T-helper 17 cell (primary cell): ENCODE measurements around the gene DENND6B. TPM values are rescaled to one million over a fixed set of nuclear protein-coding genes. Genes with fewer than 3 reads are reported as not detected.
"Not testable (repeated sequence)": the region's sequence is repeated elsewhere in the genome, so short reads cannot be mapped to it uniquely, and the experiment has no call there.

Experiments
- ATAC-seq: fragments of 150-1000 bp; cut with Tn5 transposase; 2 replicates; pipeline ENCODE4 v1.10.0; 2021; ENCODE audit warnings: mild to moderate bottlenecking, moderate library complexity
- DNase-seq, 3 donors: peaks; one replicate each; pipeline versions ENCODE4 v3.0.0 to v3.0.0-alpha.2; 2020 to 2021
- H3K9me3 ChIP-seq: one replicate; pipeline ENCODE4 v1.7.0; 2013; ENCODE audit warnings: low read length, mild to moderate bottlenecking; ENCODE audit not compliant: control insufficient read depth, poor library complexity, severe bottlenecking
- H3K27ac Mint-ChIP-seq: one replicate; pipeline ENCODE4 v1.8.0; 2022; ENCODE audit warnings: mild to moderate bottlenecking, moderate library complexity, mixed read lengths
- H3K27me3 Mint-ChIP-seq: one replicate; pipeline ENCODE4 v1.8.0; 2022; ENCODE audit warnings: mixed read lengths
- H3K36me3 Mint-ChIP-seq: one replicate; pipeline ENCODE4 v1.8.0; 2022; ENCODE audit warnings: low read depth, mixed read lengths
- H3K4me1 Mint-ChIP-seq: one replicate; pipeline ENCODE4 v1.8.0; 2022; ENCODE audit warnings: mild to moderate bottlenecking, mixed read lengths
- H3K4me3 Mint-ChIP-seq: one replicate; pipeline ENCODE4 v1.8.0; 2022; ENCODE audit warnings: mild to moderate bottlenecking, moderate library complexity, mixed read lengths
- total RNA-seq, 4 donors: library from RNA in 2 of 4; stranded (reverse) in 2 of 4; gene quantifications; one replicate each; pipeline ENCODE4 v1.2.3 and lab custom pipeline; 2022 to 2026

Gene DENND6B
- total RNA-seq, 2 donors from 2014 or later, result 1.8 to 2.2 TPM

- H3K27ac Mint-ChIP-seq, result no peak overlapping the region
- peaks cover 2% of the 10 kb centered on the region for H3K4me1 Mint-ChIP-seq
- no peaks in the 10 kb centered on the region for H3K36me3 Mint-ChIP-seq
- no peak overlapping the region for H3K4me3 Mint-ChIP-seq
- H3K9me3 ChIP-seq, result no peaks in the 10 kb centered on the region
- H3K27me3 Mint-ChIP-seq, result no peaks in the 10 kb centered on the region
- DNase-seq, result no peak
- no peak for ATAC-seq
These were observed 46.6 kb downstream of the DENND6B start for GRCh38 chr22:50280022-50280707.

GRCh38 chr22:50278956-50279619 lies 47.7 kb downstream of the DENND6B start:
- H3K27ac Mint-ChIP-seq, result no peak overlapping the region
- ATAC-seq (no peak), DNase-seq (no peak)
- H3K9me3 ChIP-seq, result no peaks in the 10 kb centered on the region
- peaks cover 2% of the 10 kb centered on the region for H3K4me1 Mint-ChIP-seq
- H3K4me3 Mint-ChIP-seq, result no peak overlapping the region
- H3K36me3 Mint-ChIP-seq, result no peaks in the 10 kb centered on the region
- H3K27me3 Mint-ChIP-seq, result no peaks in the 10 kb centered on the region

GRCh38 chr22:50278461-50278860 lies 48.4 kb downstream of the DENND6B start:
- no peaks in the 10 kb centered on the region for H3K9me3 ChIP-seq
- Mint-ChIP-seq H3K36me3 (no peaks in the 10 kb centered on the region), H3K4me1 (peaks cover 5% of the 10 kb centered on the region), H3K4me3 (no peak overlapping the region), H3K27me3 (no peaks in the 10 kb centered on the region), H3K27ac (no peak overlapping the region)
- ATAC-seq (no peak), DNase-seq (no peak)

GRCh38 chr22:50277761-50278160 lies 49.1 kb downstream of the DENND6B start:
- H3K27me3 Mint-ChIP-seq, result no peaks in the 10 kb centered on the region
- no peak for DNase-seq
- H3K4me3 Mint-ChIP-seq, result no peak overlapping the region
- H3K4me1 Mint-ChIP-seq, result peaks cover 5% of the 10 kb centered on the region
- no peak for ATAC-seq
- no peak overlapping the region for H3K27ac Mint-ChIP-seq
- H3K36me3 Mint-ChIP-seq, result no peaks in the 10 kb centered on the region
- H3K9me3 ChIP-seq, result no peaks in the 10 kb centered on the region

- H3K9me3 ChIP-seq, result no peaks in the 10 kb centered on the region
- H3K4me3 Mint-ChIP-seq, result no peak overlapping the region
- H3K27ac Mint-ChIP-seq, result no peak overlapping the region
- no peaks in the 10 kb centered on the region for H3K36me3 Mint-ChIP-seq
- peaks cover 5% of the 10 kb centered on the region for H3K4me1 Mint-ChIP-seq
- peak; percentile 82 for ATAC-seq
- DNase-seq, result peak; percentile 47 to 63 (median 56)
- no peaks in the 10 kb centered on the region for H3K27me3 Mint-ChIP-seq
These were observed 50.7 kb downstream of the DENND6B start for GRCh38 chr22:50276143-50276542.

- ATAC-seq (no peak), DNase-seq (no peak)
- H3K36me3 Mint-ChIP-seq, result no peaks in the 10 kb centered on the region
- peaks cover 5% of the 10 kb centered on the region for H3K4me1 Mint-ChIP-seq
- H3K27ac Mint-ChIP-seq, result no peak overlapping the region
- no peaks in the 10 kb centered on the region for H3K27me3 Mint-ChIP-seq
- no peak overlapping the region for H3K4me3 Mint-ChIP-seq
- H3K9me3 ChIP-seq, result no peaks in the 10 kb centered on the region
These were observed 51.4 kb downstream of the DENND6B start for GRCh38 chr22:50275181-50276055.

GRCh38 chr22:50274771-50275170 lies 52.0 kb downstream of the DENND6B start:
- Mint-ChIP-seq H3K4me3 (no peak overlapping the region), H3K27me3 (no peaks in the 10 kb centered on the region), H3K4me1 (peaks cover 5% of the 10 kb centered on the region), H3K36me3 (no peaks in the 10 kb centered on the region), H3K27ac (no peak overlapping the region)
- ATAC-seq, result no peak
- no peaks in the 10 kb centered on the region for H3K9me3 ChIP-seq
- DNase-seq, result no peak

- Mint-ChIP-seq H3K4me1 (peaks cover 5% of the 10 kb centered on the region), H3K27me3 (no peaks in the 10 kb centered on the region), H3K4me3 (peak overlapping the region; percentile 75), H3K36me3 (no peaks in the 10 kb centered on the region), H3K27ac (no peak overlapping the region)
- DNase-seq (no peak), ATAC-seq (no peak)
- no peaks in the 10 kb centered on the region for H3K9me3 ChIP-seq
These were observed 52.5 kb downstream of the DENND6B start for GRCh38 chr22:50274311-50274710.

- ATAC-seq, H3K27ac Mint-ChIP-seq, H3K4me1 Mint-ChIP-seq, H3K9me3 ChIP-seq, H3K27me3 Mint-ChIP-seq, H3K36me3 Mint-ChIP-seq, DNase-seq: not testable (repeated sequence)
- H3K4me3 Mint-ChIP-seq, result peak overlapping the region; percentile 75
These were observed 53.0 kb downstream of the DENND6B start for GRCh38 chr22:50273781-50274180.

- H3K27ac Mint-ChIP-seq, DNase-seq, H3K9me3 ChIP-seq, H3K27me3 Mint-ChIP-seq, H3K4me1 Mint-ChIP-seq, ATAC-seq, H3K4me3 Mint-ChIP-seq, H3K36me3 Mint-ChIP-seq: not testable (repeated sequence)
These were observed 53.5 kb downstream of the DENND6B start for GRCh38 chr22:50273352-50273751.

GRCh38 chr22:50272044-50272802 lies 54.6 kb downstream of the DENND6B start:
- DNase-seq (no peak), ATAC-seq (no peak)
- H3K9me3 ChIP-seq, result no peaks in the 10 kb centered on the region
- H3K4me3 Mint-ChIP-seq, result no peak overlapping the region
- H3K36me3 Mint-ChIP-seq, result no peaks in the 10 kb centered on the region
- peaks cover 11% of the 10 kb centered on the region for H3K4me1 Mint-ChIP-seq
- no peaks in the 10 kb centered on the region for H3K27me3 Mint-ChIP-seq
- H3K27ac Mint-ChIP-seq, result no peak overlapping the region

- Mint-ChIP-seq H3K27me3 (no peaks in the 10 kb centered on the region), H3K4me3 (peak overlapping the region; percentile 84), H3K27ac (no peak overlapping the region), H3K4me1 (peaks cover 11% of the 10 kb centered on the region), H3K36me3 (no peaks in the 10 kb centered on the region)
- ATAC-seq, result peak; percentile 22
- DNase-seq, result peak; percentile 47 to 63 (median 50)
- H3K9me3 ChIP-seq, result no peaks in the 10 kb centered on the region
These were observed 55.3 kb downstream of the DENND6B start for GRCh38 chr22:50271519-50271970.
